SK-N-SH (cell line): ENCODE results near the gene ELN. TPM values are rescaled to one million over a fixed set of nuclear protein-coding genes. Genes with fewer than 3 reads are reported as not detected.

Experiments
- CTCF ChIA-PET: fragments of 300-600, 350-600 bp; formaldehyde crosslinking; extraction: SDS; loops from one replicate; lab custom pipeline; 2021; lab: Yijun Ruan, JAX
- POLR2A ChIA-PET: fragments of 350-600 bp; sonication (Branson Sonifier 250); formaldehyde crosslinking; extraction: SDS; loops from one replicate; lab custom pipeline; 2020; ENCODE audit warnings: antibody characterized with exemption, inconsistent platforms; lab: Yijun Ruan, JAX
- DNase-seq: peaks from one replicate; pipeline ENCODE4 v3.0.0; 2012
- H2AFZ ChIP-seq: fragments of 200-600 bp; sonication (generic); 2 replicates; pipeline ENCODE4 v1.8.1; 2016; ENCODE audit warnings: antibody characterized with exemption, mild to moderate bottlenecking, low read depth
- H3F3A ChIP-seq: fragments of 200-600 bp; sonication (generic); replicated peaks from 2 replicates; pipeline ENCODE3; 2016; ENCODE audit warnings: antibody characterized with exemption, mild to moderate bottlenecking; ENCODE audit not compliant: insufficient read depth
- H3K27ac ChIP-seq, 2 experiments: fragments of 200-500 bp in 1 of 2; fragments of 200-600 bp in 1 of 2; sonication (Bioruptor generic) in 1 of 2; sonication (generic), shearing (Covaris generic) in 1 of 2; 2 replicates each; pipeline versions ENCODE4 v1.5.1 to v1.6.1; 2014 to 2016; ENCODE audit warnings: low read depth in 2 of 2, inconsistent platforms in 1 of 2, low read length in 1 of 2, mild to moderate bottlenecking in 1 of 2, mixed read lengths in 1 of 2
- H3K27me3 ChIP-seq: fragments of 200-600 bp; sonication (generic), shearing (Covaris generic); 2 replicates; pipeline ENCODE4 v1.6.1; 2016; ENCODE audit warnings: mixed run types; ENCODE audit not compliant: insufficient read depth
- H3K36me3 ChIP-seq, 2 experiments: fragments of 200-500 bp in 1 of 2; fragments of 200-600 bp in 1 of 2; sonication (Bioruptor generic) in 1 of 2; sonication (generic) in 1 of 2; replicated peaks in 1 of 2; 2 replicates each; pipeline versions ENCODE3 to v1.5.1; 2014 to 2016; ENCODE audit warnings: low read length in 1 of 2, mild to moderate bottlenecking in 1 of 2; ENCODE audit not compliant: insufficient read depth in 2 of 2, control insufficient read depth in 1 of 2
- H3K4me1 ChIP-seq, 2 experiments: fragments of 200-500 bp in 1 of 2; fragments of 200-600 bp in 1 of 2; sonication (Bioruptor generic) in 1 of 2; sonication (generic), shearing (Covaris generic) in 1 of 2; 2 replicates each; pipeline versions ENCODE4 v1.5.1 to v1.6.1; 2014 to 2016; ENCODE audit warnings: low read depth in 1 of 2, low read length in 1 of 2, mixed run types in 1 of 2; ENCODE audit not compliant: insufficient read depth in 2 of 2, control insufficient read depth in 1 of 2
- H3K4me2 ChIP-seq: fragments of 200-600 bp; sonication (generic), shearing (Covaris generic); 2 replicates; pipeline ENCODE4 v1.6.1; 2017; ENCODE audit warnings: mixed run types
- H3K4me3 ChIP-seq, 2 experiments: fragments of 200-500 bp in 1 of 2; fragments of 200-600 bp in 1 of 2; sonication (Bioruptor generic) in 1 of 2; sonication (generic), shearing (Covaris generic) in 1 of 2; 2 replicates each; pipeline versions ENCODE4 v1.5.1 to v1.8.1; 2014 to 2016; ENCODE audit warnings: low read depth in 2 of 2, inconsistent platforms in 1 of 2, low read length in 1 of 2, mild to moderate bottlenecking in 1 of 2, mixed read lengths in 1 of 2, moderate library complexity in 1 of 2
- H3K79me2 ChIP-seq: fragments of 200-600 bp; sonication (generic); 2 replicates; pipeline ENCODE4 v1.8.1; 2017; ENCODE audit warnings: mild to moderate bottlenecking; ENCODE audit not compliant: insufficient read depth
- H3K9ac ChIP-seq: fragments of 200-600 bp; sonication (generic); 2 replicates; pipeline ENCODE4 v1.6.1; 2017; ENCODE audit warnings: mixed run types
- H3K9me2 ChIP-seq: fragments of 200-600 bp; sonication (generic); 2 replicates; pipeline ENCODE4 v1.6.1; 2017; ENCODE audit warnings: mixed run types
- H3K9me3 ChIP-seq: fragments of 200-600 bp; sonication (generic); 2 replicates; pipeline ENCODE4 v1.6.1; 2017; ENCODE audit warnings: mixed run types, mild to moderate bottlenecking, moderate library complexity
- H4K20me1 ChIP-seq: fragments of 200-600 bp; sonication (generic); 2 replicates; pipeline ENCODE4 v1.6.1; 2017; ENCODE audit warnings: mild to moderate bottlenecking, mixed run types; ENCODE audit not compliant: insufficient read depth
- CTCF ChIP-seq: fragments of 200-600 bp; sonication (generic); IDR thresholded peaks from 2 replicates; pipeline ENCODE4 v1.6.1; 2017; ENCODE audit warnings: antibody characterized with exemption, mild to moderate bottlenecking, moderate library complexity
- ELF1 ChIP-seq: IDR thresholded peaks from 2 replicates; pipeline ENCODE4 v1.4.0; 2012
- GABPA ChIP-seq: IDR thresholded peaks from 2 replicates; pipeline ENCODE4 v1.4.0; 2012; ENCODE audit warnings: low read depth, mild to moderate bottlenecking
- GATA2 ChIP-seq: sonication (generic); formaldehyde crosslinking; IDR thresholded peaks from 2 replicates; pipeline ENCODE4 v1.5.0; 2020; ENCODE audit warnings: mild to moderate bottlenecking, missing genetic modification reagents
- MAX ChIP-seq: IDR thresholded peaks from 2 replicates; pipeline ENCODE4 v1.4.0; 2012; ENCODE audit warnings: low read depth
- NRF1 ChIP-seq: IDR thresholded peaks from 2 replicates; pipeline ENCODE4 v1.6.1; 2012; ENCODE audit warnings: low read depth, mild to moderate bottlenecking, low read length
- RCOR1 ChIP-seq: fragments of 150-350 bp; IDR thresholded peaks from 2 replicates; pipeline ENCODE4 v1.6.1; 2017; ENCODE audit warnings: antibody characterized with exemption, low read length
- SIN3A ChIP-seq: IDR thresholded peaks from 2 replicates; pipeline ENCODE4 v1.6.1; 2012; ENCODE audit warnings: low read depth, mild to moderate bottlenecking, low read length, moderate library complexity, borderline replicate concordance
- SMC3 ChIP-seq: IDR thresholded peaks from 2 replicates; pipeline ENCODE4 v1.6.1; 2012; ENCODE audit warnings: low read depth, low read length, improper control_type of control experiment
- YY1 ChIP-seq: IDR thresholded peaks from 2 replicates; pipeline ENCODE4 v1.4.0; 2012; ENCODE audit warnings: low read depth, mild to moderate bottlenecking
- WGBS: methylation state at CpG from one replicate; pipeline ENCODE4 v1.1.6; 2017; ENCODE audit warnings: low lambda C conversion rate; 5-methylcytosine and 5-hydroxymethylcytosine counted together
- polyA plus RNA-seq, 3 experiments: library from polyadenylated mRNA; depleted of rRNA; stranded (reverse); fragments of >200 nt; gene quantifications; 2 replicates each; pipeline ENCODE4 v1.2.3, GENCODE V29; 2012

Gene ELN
- polyA plus RNA-seq, 1 of the 3 experiments (the other 2 are of a cell fraction) = 12.5 TPM

GRCh38 chr7:74057987-74058386 lies 30.0 kb downstream of the ELN start:
- Histone ChIP-seq H3K9ac (no peak overlapping the region), H3K4me1 (no peaks in the 10 kb centered on the region), H3K4me3 (no peak overlapping the region), H3K4me2 (no peak overlapping the region)
- TF ChIP-seq GATA2 (CRISPR knock-in tag) (no peak), NRF1 (no peak), YY1 (no peak), CTCF (no peak)
- TF ChIP-seq, all 33 proteins: peak for 0
- POLR2A ChIA-PET = no interaction called here
- no peaks in the 10 kb centered on the region for H4K20me1 ChIP-seq
- no peaks in the 10 kb centered on the region for H3K27me3 ChIP-seq
- H3K27ac ChIP-seq = no peak overlapping the region
- H3K9me2 ChIP-seq = no peaks in the 10 kb centered on the region
- H3K79me2 ChIP-seq = no peaks in the 10 kb centered on the region
- WGBS = 97% methylated on average over 1 of the region's 1 CpG
- H3K36me3 ChIP-seq = no peaks in the 10 kb centered on the region
- H3F3A ChIP-seq = no peaks in the 10 kb centered on the region
- CTCF ChIA-PET = interaction anchor here (1.2 to 4.0 kb wide), 6 partner anchors 10 to 32 kb away, joined by 3 to 17 read pairs (median 5); partner anchors contain the start of gene ELN
- DNase-seq = no peak
- no peak overlapping the region for H2AFZ ChIP-seq
- no peaks in the 10 kb centered on the region for H3K9me3 ChIP-seq

- no peaks in the 10 kb centered on the region for H3K27me3 ChIP-seq
- H3K4me3 ChIP-seq = no peak overlapping the region
- H3K9me3 ChIP-seq = no peaks in the 10 kb centered on the region
- H4K20me1 ChIP-seq = no peaks in the 10 kb centered on the region
- no peak overlapping the region for H3K9ac ChIP-seq
- no peaks in the 10 kb centered on the region for H3F3A ChIP-seq
- DNase-seq = no peak
- H3K4me2 ChIP-seq = no peak overlapping the region
- H3K36me3 ChIP-seq = no peaks in the 10 kb centered on the region
- H3K9me2 ChIP-seq = no peaks in the 10 kb centered on the region
- CTCF ChIA-PET = interaction anchor here (1.2 to 3.2 kb wide), 8 partner anchors 10 to 352 kb away, joined by 3 to 12 read pairs (median 5); no protein-coding TSS in a partner anchor
- H2AFZ ChIP-seq = no peak overlapping the region
- POLR2A ChIA-PET = no interaction called here
- H3K4me1 ChIP-seq = no peaks in the 10 kb centered on the region
- H3K27ac ChIP-seq = no peak overlapping the region
- no peaks in the 10 kb centered on the region for H3K79me2 ChIP-seq
- TF ChIP-seq ELF1 (no peak), RCOR1 (no peak), GATA2 (CRISPR knock-in tag) (no peak), SIN3A (no peak)
- 81% methylated on average over 7 of the region's 7 CpGs for WGBS
These were observed 30.5 kb downstream of the ELN start for GRCh38 chr7:74058486-74058885.

- WGBS = 66% methylated on average over 2 of the region's 2 CpGs
- no peak overlapping the region for H3K27ac ChIP-seq
- CTCF ChIA-PET = interaction anchor here (0.8 to 3.2 kb wide), 10 partner anchors 9 to 352 kb away, joined by 3 to 12 read pairs (median 5); no protein-coding TSS in a partner anchor
These were observed 31.1 kb downstream of the ELN start for GRCh38 chr7:74059037-74059436.

More at GRCh38 chr7:74059037-74059436, 31.1 kb downstream of the ELN start:
- no peak for TF ChIP-seq ELF1
- no peak for TF ChIP-seq SIN3A
- no peak for TF ChIP-seq MAX
- TF ChIP-seq SMC3 = no peak
- no peak for TF ChIP-seq GABPA
- no peak overlapping the region for H3K4me3 ChIP-seq
- H2AFZ ChIP-seq = no peak overlapping the region
- H3K9me2 ChIP-seq = no peaks in the 10 kb centered on the region
- H3K4me1 ChIP-seq = no peaks in the 10 kb centered on the region
- H3F3A ChIP-seq = no peaks in the 10 kb centered on the region
- H3K79me2 ChIP-seq = no peaks in the 10 kb centered on the region
- no peaks in the 10 kb centered on the region for H3K9me3 ChIP-seq
- POLR2A ChIA-PET = no interaction called here
- no peak overlapping the region for H3K9ac ChIP-seq
- no peak for DNase-seq
- no peak overlapping the region for H3K4me2 ChIP-seq
- H3K27me3 ChIP-seq = no peaks in the 10 kb centered on the region
- H3K36me3 ChIP-seq = no peaks in the 10 kb centered on the region
- H4K20me1 ChIP-seq = no peaks in the 10 kb centered on the region
